PC-9 (cell line): ENCODE data around the gene LRRC63.

Source experiments
- EZH2 ChIP-seq: fragments of 200-600 bp; sonication (generic); IDR thresholded peaks from 2 replicates; pipeline ENCODE4 v1.8.0; 2017; ENCODE audit warnings: antibody characterized with exemption, low read depth
- TF ChIP-seq, protein P1 (sequence below): fragments of 200-600 bp; sonication (generic); conservative IDR thresholded peaks from 2 replicates; pipeline ENCODE4 v1.6.1; 2017; ENCODE audit warnings: mixed run types, antibody characterized with exemption, mild to moderate bottlenecking, moderate library complexity

DNA sequence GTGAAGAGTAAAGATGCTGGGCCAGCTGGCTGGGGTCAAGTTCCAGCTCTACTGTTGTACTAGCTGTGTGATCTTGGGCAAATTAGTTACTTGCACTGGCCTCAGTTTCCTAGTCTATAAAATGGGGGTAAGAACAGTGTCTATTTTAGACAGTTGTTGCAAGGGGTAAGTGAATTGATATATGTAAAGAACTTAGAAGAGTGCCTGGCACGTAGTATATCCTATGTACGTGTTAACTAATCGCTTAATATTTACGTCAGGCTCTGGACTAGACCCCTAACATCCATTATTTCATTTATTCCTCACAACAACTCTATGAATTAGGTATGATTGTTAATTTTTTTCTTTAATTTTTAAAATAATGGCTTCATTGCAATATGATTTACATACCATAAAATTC, 26.1 kb upstream of the LRRC63 start:
- TF ChIP-seq, protein P1, sequence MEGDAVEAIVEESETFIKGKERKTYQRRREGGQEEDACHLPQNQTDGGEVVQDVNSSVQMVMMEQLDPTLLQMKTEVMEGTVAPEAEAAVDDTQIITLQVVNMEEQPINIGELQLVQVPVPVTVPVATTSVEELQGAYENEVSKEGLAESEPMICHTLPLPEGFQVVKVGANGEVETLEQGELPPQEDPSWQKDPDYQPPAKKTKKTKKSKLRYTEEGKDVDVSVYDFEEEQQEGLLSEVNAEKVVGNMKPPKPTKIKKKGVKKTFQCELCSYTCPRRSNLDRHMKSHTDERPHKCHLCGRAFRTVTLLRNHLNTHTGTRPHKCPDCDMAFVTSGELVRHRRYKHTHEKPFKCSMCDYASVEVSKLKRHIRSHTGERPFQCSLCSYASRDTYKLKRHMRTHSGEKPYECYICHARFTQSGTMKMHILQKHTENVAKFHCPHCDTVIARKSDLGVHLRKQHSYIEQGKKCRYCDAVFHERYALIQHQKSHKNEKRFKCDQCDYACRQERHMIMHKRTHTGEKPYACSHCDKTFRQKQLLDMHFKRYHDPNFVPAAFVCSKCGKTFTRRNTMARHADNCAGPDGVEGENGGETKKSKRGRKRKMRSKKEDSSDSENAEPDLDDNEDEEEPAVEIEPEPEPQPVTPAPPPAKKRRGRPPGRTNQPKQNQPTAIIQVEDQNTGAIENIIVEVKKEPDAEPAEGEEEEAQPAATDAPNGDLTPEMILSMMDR = no peak
- TF ChIP-seq EZH2 = no peak
